ENCODE results near the gene RING1.
A peak's percentile ranks its signal among the peaks of the same experiment; 100 is the strongest.

RING1 gene

GRCh38 chr6:33207552-33208090 lies 679 bp upstream of the RING1 start:
- H3K9me3 ChIP-seq (ENCODE audit: control insufficient read depth, low read length) = no peaks in the 10 kb centered on the region
- peak overlapping the region; percentile 93 for H3K4me3 ChIP-seq (ENCODE audit: insufficient read depth, low read depth, low read length, poor library complexity, severe bottlenecking)
- peaks cover 17% of the 10 kb centered on the region for H3K36me3 ChIP-seq (ENCODE audit: control insufficient read depth, insufficient read depth, low read length)
- peak in 1 of 3 donors; percentile 21 for DNase-seq
- H3K27me3 ChIP-seq (replicated peaks; ENCODE audit: control insufficient read depth, insufficient read depth, low read length, poor library complexity, severe bottlenecking) = peaks cover 2% of the 10 kb centered on the region
- H3K27ac ChIP-seq (ENCODE audit: insufficient read depth, low read length, poor library complexity, severe bottlenecking) = peak overlapping the region; percentile 94
- peaks cover 29% of the 10 kb centered on the region for H3K4me1 ChIP-seq (ENCODE audit: control insufficient read depth, insufficient read depth, low read length, poor library complexity, severe bottlenecking)

- Histone ChIP-seq H3K4me3 (ENCODE audit: insufficient read depth, low read depth, low read length, poor library complexity, severe bottlenecking) (no peak overlapping the region), H3K4me1 (ENCODE audit: control insufficient read depth, insufficient read depth, low read length, poor library complexity, severe bottlenecking) (peaks cover 33% of the 10 kb centered on the region), H3K9me3 (ENCODE audit: control insufficient read depth, low read length) (no peaks in the 10 kb centered on the region), H3K36me3 (ENCODE audit: control insufficient read depth, insufficient read depth, low read length) (peaks cover 7% of the 10 kb centered on the region), H3K27ac (ENCODE audit: insufficient read depth, low read length, poor library complexity, severe bottlenecking) (no peak overlapping the region), H3K27me3 (replicated peaks; ENCODE audit: control insufficient read depth, insufficient read depth, low read length, poor library complexity, severe bottlenecking) (peaks cover 14% of the 10 kb centered on the region)
- no peak for DNase-seq
Measured at GRCh38 chr6:33209856-33210255, 1.6 kb downstream of the RING1 start.

GRCh38 chr6:33211136-33211535 lies 2.8 kb downstream of the RING1 start:
- H3K36me3 ChIP-seq (ENCODE audit: control insufficient read depth, insufficient read depth, low read length) = peaks cover 7% of the 10 kb centered on the region
- H3K4me3 ChIP-seq (ENCODE audit: insufficient read depth, low read depth, low read length, poor library complexity, severe bottlenecking) = no peak overlapping the region
- H3K4me1 ChIP-seq (ENCODE audit: control insufficient read depth, insufficient read depth, low read length, poor library complexity, severe bottlenecking) = peaks cover 25% of the 10 kb centered on the region
- no peak overlapping the region for H3K27ac ChIP-seq (ENCODE audit: insufficient read depth, low read length, poor library complexity, severe bottlenecking)
- H3K9me3 ChIP-seq (ENCODE audit: control insufficient read depth, low read length) = no peaks in the 10 kb centered on the region
- peaks cover 14% of the 10 kb centered on the region for H3K27me3 ChIP-seq (replicated peaks; ENCODE audit: control insufficient read depth, insufficient read depth, low read length, poor library complexity, severe bottlenecking)
- no peak for DNase-seq

- Histone ChIP-seq H3K4me1 (ENCODE audit: control insufficient read depth, insufficient read depth, low read length, poor library complexity, severe bottlenecking) (peaks cover 25% of the 10 kb centered on the region), H3K9me3 (ENCODE audit: control insufficient read depth, low read length) (no peaks in the 10 kb centered on the region), H3K4me3 (ENCODE audit: insufficient read depth, low read depth, low read length, poor library complexity, severe bottlenecking) (no peak overlapping the region), H3K36me3 (ENCODE audit: control insufficient read depth, insufficient read depth, low read length) (peaks cover 7% of the 10 kb centered on the region), H3K27ac (ENCODE audit: insufficient read depth, low read length, poor library complexity, severe bottlenecking) (no peak overlapping the region), H3K27me3 (replicated peaks; ENCODE audit: control insufficient read depth, insufficient read depth, low read length, poor library complexity, severe bottlenecking) (peaks cover 14% of the 10 kb centered on the region)
- no peak for DNase-seq
Measured at GRCh38 chr6:33211666-33212422, 3.5 kb downstream of the RING1 start.

GRCh38 chr6:33212857-33213165 lies 4.5 kb downstream of the RING1 start:
- peaks cover 14% of the 10 kb centered on the region for H3K27me3 ChIP-seq (replicated peaks; ENCODE audit: control insufficient read depth, insufficient read depth, low read length, poor library complexity, severe bottlenecking)
- H3K4me1 ChIP-seq (ENCODE audit: control insufficient read depth, insufficient read depth, low read length, poor library complexity, severe bottlenecking) = peaks cover 15% of the 10 kb centered on the region
- no peak overlapping the region for H3K4me3 ChIP-seq (ENCODE audit: insufficient read depth, low read depth, low read length, poor library complexity, severe bottlenecking)
- no peak for DNase-seq
- H3K36me3 ChIP-seq (ENCODE audit: control insufficient read depth, insufficient read depth, low read length) = peaks cover 7% of the 10 kb centered on the region
- no peaks in the 10 kb centered on the region for H3K9me3 ChIP-seq (ENCODE audit: control insufficient read depth, low read length)
- H3K27ac ChIP-seq (ENCODE audit: insufficient read depth, low read length, poor library complexity, severe bottlenecking) = no peak overlapping the region

GRCh38 chr6:33213166-33213988 lies 5.1 kb downstream of the RING1 start:
- H3K9me3 ChIP-seq (ENCODE audit: control insufficient read depth, low read length) = no peaks in the 10 kb centered on the region
- DNase-seq = no peak
- H3K4me1 ChIP-seq (ENCODE audit: control insufficient read depth, insufficient read depth, low read length, poor library complexity, severe bottlenecking) = peaks cover 13% of the 10 kb centered on the region
- peaks cover 14% of the 10 kb centered on the region for H3K27me3 ChIP-seq (replicated peaks; ENCODE audit: control insufficient read depth, insufficient read depth, low read length, poor library complexity, severe bottlenecking)
- peaks cover 7% of the 10 kb centered on the region for H3K36me3 ChIP-seq (ENCODE audit: control insufficient read depth, insufficient read depth, low read length)
- H3K27ac ChIP-seq (ENCODE audit: insufficient read depth, low read length, poor library complexity, severe bottlenecking) = no peak overlapping the region
- no peak overlapping the region for H3K4me3 ChIP-seq (ENCODE audit: insufficient read depth, low read depth, low read length, poor library complexity, severe bottlenecking)

GRCh38 chr6:33213989-33214335 lies 5.7 kb downstream of the RING1 start:
- no peaks in the 10 kb centered on the region for H3K9me3 ChIP-seq (ENCODE audit: control insufficient read depth, low read length)
- H3K27ac ChIP-seq (ENCODE audit: insufficient read depth, low read length, poor library complexity, severe bottlenecking) = no peak overlapping the region
- H3K4me3 ChIP-seq (ENCODE audit: insufficient read depth, low read depth, low read length, poor library complexity, severe bottlenecking) = no peak overlapping the region
- no peak for DNase-seq
- peaks cover 7% of the 10 kb centered on the region for H3K36me3 ChIP-seq (ENCODE audit: control insufficient read depth, insufficient read depth, low read length)
- peaks cover 13% of the 10 kb centered on the region for H3K4me1 ChIP-seq (ENCODE audit: control insufficient read depth, insufficient read depth, low read length, poor library complexity, severe bottlenecking)
- H3K27me3 ChIP-seq (replicated peaks; ENCODE audit: control insufficient read depth, insufficient read depth, low read length, poor library complexity, severe bottlenecking) = peaks cover 14% of the 10 kb centered on the region

- Histone ChIP-seq H3K4me1 (ENCODE audit: control insufficient read depth, insufficient read depth, low read length, poor library complexity, severe bottlenecking) (peaks cover 13% of the 10 kb centered on the region), H3K4me3 (ENCODE audit: insufficient read depth, low read depth, low read length, poor library complexity, severe bottlenecking) (no peak overlapping the region), H3K27ac (ENCODE audit: insufficient read depth, low read length, poor library complexity, severe bottlenecking) (no peak overlapping the region), H3K27me3 (replicated peaks; ENCODE audit: control insufficient read depth, insufficient read depth, low read length, poor library complexity, severe bottlenecking) (peaks cover 14% of the 10 kb centered on the region), H3K36me3 (ENCODE audit: control insufficient read depth, insufficient read depth, low read length) (peaks cover 3% of the 10 kb centered on the region), H3K9me3 (ENCODE audit: control insufficient read depth, low read length) (no peaks in the 10 kb centered on the region)
- no peak for DNase-seq
Measured at GRCh38 chr6:33215271-33216116, 7.2 kb downstream of the RING1 start.

- H3K36me3 ChIP-seq (ENCODE audit: control insufficient read depth, insufficient read depth, low read length) = no peaks in the 10 kb centered on the region
- no peak overlapping the region for H3K4me3 ChIP-seq (ENCODE audit: insufficient read depth, low read depth, low read length, poor library complexity, severe bottlenecking)
- H3K9me3 ChIP-seq (ENCODE audit: control insufficient read depth, low read length) = no peaks in the 10 kb centered on the region
- H3K27ac ChIP-seq (ENCODE audit: insufficient read depth, low read length, poor library complexity, severe bottlenecking) = no peak overlapping the region
- no peak for DNase-seq
- H3K27me3 ChIP-seq (replicated peaks; ENCODE audit: control insufficient read depth, insufficient read depth, low read length, poor library complexity, severe bottlenecking) = peaks cover 14% of the 10 kb centered on the region
- peaks cover 13% of the 10 kb centered on the region for H3K4me1 ChIP-seq (ENCODE audit: control insufficient read depth, insufficient read depth, low read length, poor library complexity, severe bottlenecking)
Measured at GRCh38 chr6:33216117-33216649, 7.9 kb downstream of the RING1 start.

All from effector memory CD4-positive, alpha-beta T cell (primary cell).